SK-N-DZ (cell line): ENCODE data around the gene LRBA.

Experiments used
- DNase-seq: peaks from one replicate; pipeline ENCODE4 v3.0.0-alpha.2; 2015; ENCODE audit warnings: low spot score

The LRBA gene

DNA sequence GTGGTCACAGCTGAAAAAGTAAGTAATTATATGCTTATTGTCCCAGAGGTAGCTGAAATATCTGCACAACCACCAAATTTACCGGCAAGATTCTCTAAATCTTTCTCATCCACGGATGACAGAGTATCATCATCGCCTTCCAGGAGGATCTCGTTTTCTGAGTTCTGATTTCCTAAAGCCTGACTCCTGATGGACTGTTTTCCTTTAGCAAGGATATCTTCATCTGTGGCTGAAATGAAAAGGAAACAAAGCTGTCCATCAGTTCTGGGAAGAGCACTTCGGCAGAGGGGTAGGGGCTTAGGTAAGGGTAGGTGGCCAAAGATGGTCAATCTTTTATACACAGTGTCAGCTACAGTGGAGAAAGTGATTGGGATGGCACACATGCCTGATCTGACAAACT is 424.5 kb downstream of the LRBA start:
- DNase-seq = no peak

DNA sequence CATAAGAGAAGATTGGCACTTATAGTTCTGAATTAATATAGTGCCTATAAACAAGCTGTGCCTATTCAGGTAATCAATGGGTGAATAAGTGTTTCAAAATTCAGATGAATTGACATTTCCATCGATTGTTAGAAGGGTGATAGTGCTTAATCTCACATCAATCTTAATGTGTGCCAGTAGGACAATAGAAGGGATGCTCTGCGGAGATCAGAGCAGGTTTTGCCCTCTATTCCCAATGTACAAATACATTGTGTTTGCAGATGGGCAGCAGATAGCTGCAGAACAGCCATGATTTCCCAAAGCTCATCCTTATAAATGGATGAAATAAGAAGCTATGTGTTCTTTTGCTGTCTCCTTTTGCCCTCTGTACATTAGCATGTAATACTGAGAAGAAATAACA is 425.9 kb downstream of the LRBA start:
- DNase-seq = peak; percentile 59

DNA sequence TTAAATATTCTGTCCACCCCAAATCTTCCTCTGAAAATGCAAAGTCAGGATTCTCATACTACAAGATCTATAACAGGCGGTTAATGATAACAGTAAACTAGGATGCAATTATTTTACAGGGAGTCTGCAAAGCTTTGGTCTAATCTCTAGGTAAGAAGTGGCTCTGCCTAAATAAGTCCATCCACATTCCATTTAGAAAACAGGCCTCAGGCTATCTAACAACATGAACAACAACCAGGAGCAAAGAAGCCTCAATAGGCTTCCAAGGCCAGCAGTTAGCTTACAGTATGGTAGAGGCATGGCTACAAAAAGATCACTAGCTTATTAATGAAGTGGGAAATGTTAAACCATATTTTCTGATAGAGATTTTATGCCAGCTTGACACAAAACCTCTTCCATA is 426.8 kb downstream of the LRBA start:
- peak; percentile 53 for DNase-seq

DNA sequence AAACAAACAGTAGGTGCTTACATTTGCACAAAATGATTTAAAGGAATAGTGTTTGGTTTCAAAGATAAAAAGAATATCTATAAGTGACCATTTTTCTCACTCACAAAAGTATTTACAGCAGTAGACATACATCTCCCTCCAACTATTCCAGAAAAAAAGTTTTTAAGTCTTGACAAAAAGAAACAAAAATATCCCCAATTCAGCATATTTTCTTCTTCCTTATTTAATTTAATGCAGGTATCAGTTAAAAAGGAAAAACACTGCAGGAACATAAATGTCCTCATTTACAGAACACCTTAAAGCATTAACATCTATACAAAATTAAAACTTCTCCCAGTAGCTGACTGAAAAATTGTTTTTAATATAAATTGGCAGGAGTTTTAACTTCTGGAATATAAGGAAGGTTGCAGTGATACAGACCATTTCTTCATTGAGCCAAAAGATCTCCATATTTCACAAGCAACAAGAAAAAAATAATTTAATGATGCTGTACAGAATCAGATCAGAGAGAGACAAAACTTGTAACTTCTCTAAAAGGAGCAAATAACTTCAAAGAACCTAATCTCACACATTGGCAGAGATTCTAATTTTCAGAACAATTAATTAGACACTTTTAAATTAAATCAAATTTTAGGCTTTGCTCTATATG is 428.8 kb downstream of the LRBA start:
- no peak for DNase-seq

- DNase-seq = no peak
Observed at GRCh38 chr4:150585611-150586010, 429.5 kb downstream of the LRBA start.

GRCh38 chr4:150584111-150584915 is 430.8 kb downstream of the LRBA start:
- DNase-seq = no peak

DNA sequence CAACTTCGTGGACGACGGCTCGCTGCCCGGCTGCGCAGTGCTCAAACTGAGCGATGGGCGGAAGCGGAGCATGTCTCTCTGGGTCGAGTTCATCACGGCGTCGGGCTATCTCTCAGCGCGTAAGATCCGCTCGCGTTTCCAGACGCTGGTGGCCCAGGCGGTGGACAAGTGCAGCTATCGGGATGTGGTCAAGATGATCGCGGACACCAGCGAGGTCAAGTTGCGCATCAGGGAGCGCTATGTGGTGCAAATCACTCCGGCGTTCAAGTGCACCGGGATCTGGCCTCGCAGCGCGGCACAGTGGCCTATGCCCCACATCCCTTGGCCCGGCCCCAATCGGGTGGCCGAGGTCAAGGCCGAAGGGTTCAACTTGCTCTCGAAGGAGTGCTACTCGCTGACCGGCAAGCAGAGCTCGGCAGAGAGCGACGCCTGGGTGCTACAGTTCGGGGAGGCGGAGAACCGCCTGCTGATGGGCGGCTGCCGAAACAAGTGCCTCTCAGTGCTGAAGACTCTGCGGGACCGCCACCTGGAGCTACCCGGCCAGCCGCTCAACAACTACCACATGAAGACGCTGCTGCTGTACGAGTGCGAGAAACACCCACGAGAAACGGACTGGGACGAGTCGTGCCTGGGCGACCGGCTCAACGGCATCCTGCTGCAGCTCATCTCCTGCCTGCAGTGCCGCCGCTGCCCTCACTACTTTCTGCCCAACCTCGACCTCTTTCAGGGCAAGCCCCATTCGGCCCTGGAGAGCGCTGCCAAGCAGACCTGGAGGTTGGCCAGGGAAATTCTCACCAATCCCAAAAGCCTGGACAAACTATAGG is 431.6 kb downstream of the LRBA start:
- peak; percentile 41 for DNase-seq

- DNase-seq = no peak
Observed at GRCh38 chr4:150582873-150583286, 432.2 kb downstream of the LRBA start.

DNA sequence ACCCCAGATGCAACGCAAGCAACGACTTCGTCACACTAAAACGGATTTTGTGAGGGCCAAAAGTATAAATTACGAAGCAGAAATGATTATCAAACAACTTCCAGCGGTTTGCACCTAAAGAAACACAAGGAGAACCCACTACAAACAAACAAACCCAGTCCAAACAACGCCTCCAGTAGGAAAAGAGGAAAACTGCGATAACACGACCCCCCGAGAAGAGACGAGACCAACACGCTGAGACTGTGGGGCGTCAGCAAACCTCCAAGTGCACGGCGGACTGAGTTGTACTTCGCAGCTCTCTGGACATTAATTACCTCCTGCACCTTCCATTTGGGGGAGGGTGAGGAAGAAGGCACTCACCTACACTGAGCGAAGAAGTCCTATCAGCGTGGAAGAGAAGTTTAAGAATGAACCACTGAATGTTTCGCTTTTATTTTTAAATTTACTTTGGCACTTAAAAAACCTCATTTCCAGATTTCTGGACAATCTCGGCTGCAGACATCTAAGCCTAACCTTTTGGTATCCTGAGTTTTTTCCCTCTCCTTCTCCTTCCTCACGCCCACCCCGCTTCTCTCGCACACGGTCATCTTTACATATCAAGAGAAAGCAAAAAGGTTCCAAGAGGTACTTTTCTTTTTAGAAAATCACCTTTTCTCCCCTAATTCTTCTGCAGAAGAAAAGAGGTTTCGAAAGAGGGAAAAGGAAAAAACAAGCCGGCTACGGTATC is 432.8 kb downstream of the LRBA start, which contains the start of gene MAB21L2:
TSS of gene MAB21L2 (plus strand) at position 6 of the 727 bp plus-strand sequence. CDS start 879 bp downstream, outside the sequence.
- peak; percentile 76 for DNase-seq

- DNase-seq = peak; percentile 97
Observed at GRCh38 chr4:150581641-150582051, 433.4 kb downstream of the LRBA start.

- DNase-seq = peak; percentile 39
Observed at GRCh38 chr4:150581056-150581605, 434.0 kb downstream of the LRBA start.

- DNase-seq = no peak
Observed at GRCh38 chr4:150580306-150580705, 434.8 kb downstream of the LRBA start.

GRCh38 chr4:150579551-150580234 is 435.4 kb downstream of the LRBA start:
- DNase-seq = peak; percentile 68

DNA sequence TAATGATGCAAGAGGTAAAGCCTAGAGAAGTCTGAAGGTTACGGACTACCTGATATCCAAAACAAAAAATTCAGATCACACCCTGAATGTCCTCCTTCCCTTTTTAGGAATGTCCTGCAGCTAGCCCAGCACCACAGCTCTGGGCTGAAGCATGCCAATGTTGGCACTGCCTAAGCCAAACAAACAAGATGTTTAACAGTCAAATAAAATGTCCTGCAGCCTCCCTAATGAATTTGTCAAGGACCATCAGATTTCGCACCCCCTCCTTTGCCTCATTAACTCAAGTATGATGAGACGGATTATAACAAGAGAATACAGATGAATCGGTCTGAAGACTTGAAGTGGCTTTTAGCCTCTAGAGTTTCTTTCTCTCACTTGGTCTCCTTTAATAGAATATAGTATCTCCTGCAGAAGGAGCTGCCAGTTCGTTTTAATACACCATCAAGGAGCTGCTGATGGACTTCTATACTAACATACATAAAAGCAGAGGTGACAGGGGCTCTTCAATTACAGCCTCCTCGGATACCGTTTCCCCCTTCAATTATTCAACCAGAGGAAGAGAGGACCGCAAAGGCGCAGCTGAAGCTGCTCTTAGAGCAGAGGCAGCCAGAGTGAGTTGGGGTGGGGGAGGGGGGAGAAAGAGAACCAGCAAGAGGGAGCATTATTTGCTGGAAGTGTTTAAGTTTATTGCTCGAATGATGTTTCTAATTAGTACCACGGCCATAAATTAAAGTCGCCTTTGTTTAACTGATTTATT is 436.2 kb downstream of the LRBA start:
- DNase-seq = peak; percentile 74

DNA sequence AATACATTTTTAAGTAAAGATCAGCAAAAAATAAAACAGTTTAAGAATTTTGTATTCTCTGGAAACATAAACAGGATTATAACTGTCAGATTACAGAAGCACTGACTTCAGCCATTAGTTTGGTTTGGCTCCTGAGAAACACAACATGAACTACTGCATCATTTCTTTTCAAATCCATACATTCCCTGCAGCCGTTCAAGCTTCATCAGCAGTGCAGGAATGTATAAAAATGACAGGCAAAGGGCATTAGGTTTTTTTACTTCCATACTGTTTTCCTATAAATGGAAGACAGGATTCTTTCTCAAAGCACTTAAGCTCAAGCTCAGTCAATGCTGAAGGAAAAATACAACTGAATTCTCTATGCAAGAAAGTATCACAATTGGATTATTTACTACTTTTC is 437.3 kb downstream of the LRBA start:
- peak; percentile 39 for DNase-seq

- DNase-seq = peak; percentile 53
Observed at GRCh38 chr4:150574678-150575077, 440.4 kb downstream of the LRBA start.

GRCh38 chr4:150573534-150573933 is 441.6 kb downstream of the LRBA start:
- no peak for DNase-seq

GRCh38 chr4:150572704-150573504 is 442.2 kb downstream of the LRBA start:
- DNase-seq = peak; percentile 94

GRCh38 chr4:150570862-150571261 is 444.2 kb downstream of the LRBA start:
- peak; percentile 93 for DNase-seq
